Heart left ventricle (tissue), 16 donors: ENCODE results near the gene TIMM22. TPM values are rescaled to one million over a fixed set of nuclear protein-coding genes. Genes with fewer than 3 reads are reported as not detected.

Source experiments
- ATAC-seq, 4 donors: fragments of 200-7000 bp; cut with Tn5 transposase; one replicate each; pipeline ENCODE4 v1.9.1; 2020 to 2022; ENCODE audit warnings: moderate library complexity in 4 of 4, mild to moderate bottlenecking in 3 of 4, moderate number of reproducible peaks in 1 of 4
- DNase-seq, 5 donors: peaks; one replicate each; pipeline ENCODE4 v3.0.0-alpha.2; 2020
- H3K27ac ChIP-seq, 12 donors: fragments of 200-600 bp; sonication (generic) in 4 of 12; one replicate each; pipeline versions ENCODE4 v1.5.0 to v1.8.0; 2016 to 2022; ENCODE audit warnings: mild to moderate bottlenecking in 2 of 12
- H3K27me3 ChIP-seq, 9 donors: fragments of 200-600 bp; sonication (generic) in 2 of 9; one replicate each; pipeline versions ENCODE4 v1.5.1 to v1.8.0; 2016 to 2022; ENCODE audit warnings: mild to moderate bottlenecking in 3 of 9
- H3K36me3 ChIP-seq, 9 donors: fragments of 200-600 bp; sonication (generic) in 2 of 9; one replicate each; pipeline versions ENCODE4 v1.5.0 to v1.8.0; 2018 to 2022; ENCODE audit warnings: mild to moderate bottlenecking in 2 of 9
- H3K4me1 ChIP-seq, 12 donors: fragments of 200-600 bp; sonication (generic) in 4 of 12; one replicate each; pipeline versions ENCODE4 v1.5.0 to v1.8.0; 2016 to 2022; ENCODE audit warnings: mild to moderate bottlenecking in 3 of 12
- H3K4me3 ChIP-seq, 12 donors: fragments of 200-600 bp; sonication (generic) in 4 of 12; one replicate each; pipeline versions ENCODE4 v1.5.0 to v1.8.0; 2017 to 2022; ENCODE audit warnings: mild to moderate bottlenecking in 9 of 12, moderate library complexity in 4 of 12
- H3K9me3 ChIP-seq, 12 donors: fragments of 200-600 bp; sonication (generic) in 4 of 12; one replicate each; pipeline versions ENCODE4 v1.5.0 to v1.8.0; 2016 to 2022; ENCODE audit warnings: mild to moderate bottlenecking in 1 of 12
- CTCF ChIP-seq, 12 donors: fragments of 200-600 bp; sonication (generic) in 4 of 12; IDR thresholded peaks; one replicate each; pipeline versions ENCODE4 v1.5.0 to v1.8.0; 2018 to 2022; ENCODE audit warnings: antibody characterized with exemption in 12 of 12, mild to moderate bottlenecking in 5 of 12
- POLR2A ChIP-seq, 2 donors: fragments of 450-650 bp; IDR thresholded peaks; one replicate each; pipeline ENCODE4 v1.6.1; 2017; ENCODE audit warnings: antibody characterized with exemption in 2 of 2, mild to moderate bottlenecking in 2 of 2, moderate library complexity in 2 of 2
- WGBS, 4 donors: extraction: QIAGEN DNeasy Blood & Tissue Kit in 2 of 4; methylation state at CpG; one replicate each; pipeline versions ENCODE4 v1.1.5 to v1.1.7; 2013 to 2018; 5-methylcytosine and 5-hydroxymethylcytosine counted together
- intact Hi-C, 10 donors: fragments of 100-400 bp; cut with DNase I; formaldehyde crosslinking; loops; one replicate each; pipeline versions ENCODE4 v1.11.1 to v1.14.2; 2022
- polyA plus RNA-seq, 2 donors: library from polyadenylated mRNA; stranded (reverse); fragments of 200-250 nt; gene quantifications; one replicate each; pipeline ENCODE4 v1.2.3, GENCODE V29; 2013
- total RNA-seq, 9 donors: library from RNA; depleted of rRNA in 2 of 9; stranded (reverse); fragments of >200 nt in 2 of 9; fragmentation: NEBNext Ultra II Directional in 3 of 9; extraction: Animal tissue kit (Norgen Biotek cat#: 25700) in 3 of 9; gene quantifications; one replicate each; pipeline versions ENCODE4 v1.1.0 to v1.2.4, GENCODE V29; 2016 to 2023
- donor health status: ischemic (EF 13 %, LVEDD 7.1; RV severe dilation, severe dysfunction).
- donor health status: healthy with polysubstance abuse.
- donor health status: DM: no; HTN: yes; CAD: no.
- donor health status: DM: no; HTN: no; CAD: no.
- donor health status: ischemic (EF 25% LVEDD 6.9; RV normal size, moderate dysfunction).
- donor health status: ischemic (EF 25% LVEDD 5.7; RV mildly dilated, moderate dysfunction).
- donor health status: healthy.
- donor health status: DM: yes; HTN: yes; CAD: no.
- donor health status: ischemic (EF 35%, LVEDD 5.7; RV mildly dilated, moderate dysfunction).
- donor health status: nonischemic (EF 11% LVEDD 7.7; RV severe dilation, severe dysfunction).
- donor health status: DM: yes; HTN: yes; CAD: no.
- donor health status: PGD.
- donor health status: ischemic (EF 29% LVEDD 5.4; RV normal size, mild dysfunction).
- donor health status: nonischemic (EF 23%, LVEDD 6.1; RV moderate dilation, normal function).

Gene TIMM22
- total and polyA plus RNA-seq, 11 donors = 12.5 to 20.4 (median 16.5) TPM

GRCh38 chr17:956905-957304 is 40.0 kb upstream of the TIMM22 start:
- TF ChIP-seq CTCF (IDR thresholded peaks at IDR 0.05) (no peak), POLR2A (IDR thresholded peaks at IDR 0.05) (no peak)
- Histone ChIP-seq H3K27me3 (no peaks in the 10 kb centered on the region), H3K4me3 (no peak overlapping the region), H3K36me3 (no peaks in the 10 kb centered on the region), H3K9me3 (no peaks in the 10 kb centered on the region), H3K27ac (peak overlapping the region in 1 of 12 donors; percentile 83), H3K4me1 (peaks cover 0 to 15% (median 5%) of the 10 kb centered on the region in 12 donors)
- DNase-seq = no peak
- intact Hi-C loops = no loop called here
- WGBS, 4 donors = 60 to 74% (median 72%) methylated on average over 8 of the region's 8 CpGs
- no peak for ATAC-seq

GRCh38 chr17:957856-958421 is 39.0 kb upstream of the TIMM22 start:
- Histone ChIP-seq H3K36me3 (no peaks in the 10 kb centered on the region), H3K27ac (peak overlapping the region in 1 of 12 donors; percentile 83), H3K4me3 (no peak overlapping the region), H3K27me3 (no peaks in the 10 kb centered on the region), H3K4me1 (peaks cover 0 to 15% (median 5%) of the 10 kb centered on the region in 12 donors), H3K9me3 (no peaks in the 10 kb centered on the region)
- DNase-seq = peak in 1 of 5 donors; percentile 17
- peak in 1 of 4 donors; percentile 41 for ATAC-seq
- TF ChIP-seq POLR2A (IDR thresholded peaks at IDR 0.05) = no peak
- TF ChIP-seq CTCF (IDR thresholded peaks at IDR 0.05) = no peak
- 68 to 79% (median 74%) methylated on average over 20 of the region's 20 CpGs for WGBS, 4 donors
- intact Hi-C loops = no loop called here

GRCh38 chr17:958712-959451 is 38.0 kb upstream of the TIMM22 start:
- TF ChIP-seq CTCF (IDR thresholded peaks at IDR 0.05) = no peak
- no peak for TF ChIP-seq POLR2A (IDR thresholded peaks at IDR 0.05)
- Histone ChIP-seq H3K4me3 (no peak overlapping the region), H3K36me3 (no peaks in the 10 kb centered on the region), H3K4me1 (peaks cover 0 to 15% (median 5%) of the 10 kb centered on the region in 12 donors), H3K27me3 (no peaks in the 10 kb centered on the region), H3K27ac (peak overlapping the region in 1 of 12 donors; percentile 83), H3K9me3 (no peaks in the 10 kb centered on the region)
- 92 to 94% (median 93%) methylated on average over 31 of the region's 31 CpGs for WGBS, 4 donors
- intact Hi-C loops = no loop called here
- DNase-seq = peak in 1 of 5 donors; percentile 46
- ATAC-seq = no peak

GRCh38 chr17:962166-962565 is 34.8 kb upstream of the TIMM22 start:
- Histone ChIP-seq H3K9me3 (no peaks in the 10 kb centered on the region), H3K27me3 (no peaks in the 10 kb centered on the region), H3K4me3 (no peak overlapping the region), H3K27ac (peak overlapping the region in 1 of 12 donors; percentile 80), H3K36me3 (no peaks in the 10 kb centered on the region), H3K4me1 (peaks cover 0 to 7% (median 0%) of the 10 kb centered on the region in 12 donors)
- DNase-seq (peak in 1 of 5 donors; percentile 10), ATAC-seq (no peak)
- no peak for TF ChIP-seq CTCF (IDR thresholded peaks at IDR 0.05)
- TF ChIP-seq POLR2A (IDR thresholded peaks at IDR 0.05) = no peak
- intact Hi-C loops = no loop called here
- 92 to 93% (median 93%) methylated on average over 8 of the region's 8 CpGs for WGBS, 4 donors
